ENCODE results near the gene IFI27L2. TPM values are rescaled to one million over a fixed set of nuclear protein-coding genes. Genes with fewer than 3 reads are reported as not detected.
"Not testable (repeated sequence)": the region's sequence is repeated elsewhere in the genome, so short reads cannot be mapped to it uniquely, and the experiment has no call there.

IFI27L2 gene
- total RNA-seq, 5 donors from 2014 or later (not counting 1 experiment from before 2014, with no cell fraction given), result 18.2 to 37.4 (median 27.7) TPM

GRCh38 chr14:94158239-94158883, 29.0 kb upstream of the IFI27L2 start:
- Histone ChIP-seq H3K27ac (ENCODE audit: low read length) (no peak overlapping the region), H3K9me3 (no peaks in the 10 kb centered on the region), H3K4me1 (ENCODE audit: control insufficient read depth in 1 of 2, extremely low read depth in 1 of 2, insufficient read depth in 2 of 2, low read length in 2 of 2) (peaks cover 6 to 20% of the 10 kb centered on the region in 2 experiments), H3K4me3 (ENCODE audit: control insufficient read depth in 1 of 2, extremely low read depth in 1 of 2, low read length in 1 of 2) (peak overlapping the region in 1 of 2 donors; percentile 8), H3K27me3 (replicated peaks in 1 of 2; ENCODE audit: control insufficient read depth in 2 of 2, extremely low read depth in 1 of 2, insufficient read depth in 2 of 2, low read length in 1 of 2) (peaks cover 0 to 4% of the 10 kb centered on the region in 2 experiments), H3K36me3 (ENCODE audit: control insufficient read depth in 2 of 2, extremely low read depth in 1 of 2, insufficient read depth in 1 of 2, low read length in 1 of 2) (no peaks in the 10 kb centered on the region)
- 42% methylated on average over 3 of the region's 10 CpGs for WGBS (ENCODE audit: insufficient coverage)
- Mint-ChIP-seq H3K36me3 (no peaks in the 10 kb centered on the region), H3K4me1 (peaks cover 56 to 59% (median 58%) of the 10 kb centered on the region in 3 donors), H3K27me3 (peaks cover 0 to 6% of the 10 kb centered on the region in 2 donors), H3K9me3 (no peaks in the 10 kb centered on the region), H3K4me3 (peak overlapping the region in 2 of 3 donors; percentile 41 to 50), H3K27ac (peak overlapping the region; percentile 49 to 83)
- ChIA-PET POLR2A (interaction anchor here (0.5 to 0.6 kb wide), 2 partner anchors 16 to 98 kb away, joined by 3 read pairs; no protein-coding TSS in a partner anchor), CTCF (interaction anchor here (0.6 to 2.0 kb wide), 5 partner anchors 22 to 131 kb away, joined by 3 to 7 read pairs (median 3); no protein-coding TSS in a partner anchor)
- ATAC-seq (replicated peaks in 1 of 4), result peak; percentile 74 to 90 (median 88)
- peak in 25 of 35 experiments; percentile 15 to 54 (median 34) for DNase-seq

GRCh38 chr14:94157197-94157596, 27.8 kb upstream of the IFI27L2 start:
- Histone ChIP-seq H3K4me3 (ENCODE audit: control insufficient read depth in 1 of 2, extremely low read depth in 1 of 2, low read length in 1 of 2) (no peak overlapping the region), H3K36me3 (ENCODE audit: control insufficient read depth in 2 of 2, extremely low read depth in 1 of 2, insufficient read depth in 1 of 2, low read length in 1 of 2) (no peaks in the 10 kb centered on the region), H3K4me1 (ENCODE audit: control insufficient read depth in 1 of 2, extremely low read depth in 1 of 2, insufficient read depth in 2 of 2, low read length in 2 of 2) (peaks cover 6 to 17% of the 10 kb centered on the region in 2 experiments), H3K9me3 (no peaks in the 10 kb centered on the region), H3K27ac (ENCODE audit: low read length) (no peak overlapping the region), H3K27me3 (replicated peaks in 1 of 2; ENCODE audit: control insufficient read depth in 2 of 2, extremely low read depth in 1 of 2, insufficient read depth in 2 of 2, low read length in 1 of 2) (peaks cover 0 to 7% of the 10 kb centered on the region in 2 experiments)
- ATAC-seq (replicated peaks in 1 of 4), result no peak
- Mint-ChIP-seq H3K27me3 (peaks cover 6 to 16% of the 10 kb centered on the region in 2 donors), H3K4me3 (no peak overlapping the region), H3K27ac (peak overlapping the region; percentile 60 to 72), H3K36me3 (no peaks in the 10 kb centered on the region), H3K9me3 (no peaks in the 10 kb centered on the region), H3K4me1 (peaks cover 48 to 49% (median 48%) of the 10 kb centered on the region in 3 donors)
- no peak for DNase-seq
- POLR2A ChIA-PET, result no interaction called here
- CTCF ChIA-PET, result interaction anchor here (1.1 to 2.0 kb wide), 2 partner anchors 25 to 28 kb away, joined by 3 to 7 read pairs; no protein-coding TSS in a partner anchor

DNA sequence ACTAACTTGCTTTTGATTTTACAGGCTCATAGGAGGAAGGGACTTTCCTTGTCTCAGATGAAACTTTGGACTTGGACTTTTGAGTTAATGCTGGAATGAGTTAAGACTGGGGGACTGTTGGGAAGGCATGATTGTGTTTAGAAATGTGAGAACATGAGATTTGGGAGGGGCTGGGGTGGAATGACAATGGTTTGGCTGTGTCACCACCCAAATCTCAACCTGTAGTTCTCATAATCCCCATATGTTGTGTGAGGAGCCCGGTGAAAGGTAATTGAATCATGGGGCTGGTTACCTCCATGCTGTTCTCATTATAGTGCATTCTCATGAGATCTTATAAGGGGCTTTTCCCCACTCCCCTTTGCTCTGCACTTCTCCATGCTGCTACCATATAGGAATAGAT, 26.7 kb upstream of the IFI27L2 start:
- H3K27ac Mint-ChIP-seq; ATAC-seq (replicated peaks in 1 of 4); H3K4me3 Mint-ChIP-seq; H3K9me3 Mint-ChIP-seq; CTCF ChIA-PET; H3K27ac ChIP-seq (ENCODE audit: low read length); H3K9me3 ChIP-seq; H3K4me3 ChIP-seq (ENCODE audit: control insufficient read depth in 1 of 2, extremely low read depth in 1 of 2, low read length in 1 of 2); POLR2A ChIA-PET; DNase-seq; H3K36me3 ChIP-seq (ENCODE audit: control insufficient read depth in 2 of 2, extremely low read depth in 1 of 2, insufficient read depth in 1 of 2, low read length in 1 of 2); H3K36me3 Mint-ChIP-seq: not testable (repeated sequence)
- no CpG with 5 or more reads among the region's 1 CpG for WGBS (ENCODE audit: insufficient coverage)
- Histone ChIP-seq H3K27me3 (replicated peaks in 1 of 2; ENCODE audit: control insufficient read depth in 2 of 2, extremely low read depth in 1 of 2, insufficient read depth in 2 of 2, low read length in 1 of 2) (peaks cover 0 to 15% of the 10 kb centered on the region in 2 experiments), H3K4me1 (ENCODE audit: control insufficient read depth in 1 of 2, extremely low read depth in 1 of 2, insufficient read depth in 2 of 2, low read length in 2 of 2) (peaks cover 6 to 14% of the 10 kb centered on the region in 2 experiments)
- Mint-ChIP-seq H3K27me3 (peaks cover 7 to 20% of the 10 kb centered on the region in 2 donors), H3K4me1 (peaks cover 38 to 39% (median 39%) of the 10 kb centered on the region in 3 donors)

DNA sequence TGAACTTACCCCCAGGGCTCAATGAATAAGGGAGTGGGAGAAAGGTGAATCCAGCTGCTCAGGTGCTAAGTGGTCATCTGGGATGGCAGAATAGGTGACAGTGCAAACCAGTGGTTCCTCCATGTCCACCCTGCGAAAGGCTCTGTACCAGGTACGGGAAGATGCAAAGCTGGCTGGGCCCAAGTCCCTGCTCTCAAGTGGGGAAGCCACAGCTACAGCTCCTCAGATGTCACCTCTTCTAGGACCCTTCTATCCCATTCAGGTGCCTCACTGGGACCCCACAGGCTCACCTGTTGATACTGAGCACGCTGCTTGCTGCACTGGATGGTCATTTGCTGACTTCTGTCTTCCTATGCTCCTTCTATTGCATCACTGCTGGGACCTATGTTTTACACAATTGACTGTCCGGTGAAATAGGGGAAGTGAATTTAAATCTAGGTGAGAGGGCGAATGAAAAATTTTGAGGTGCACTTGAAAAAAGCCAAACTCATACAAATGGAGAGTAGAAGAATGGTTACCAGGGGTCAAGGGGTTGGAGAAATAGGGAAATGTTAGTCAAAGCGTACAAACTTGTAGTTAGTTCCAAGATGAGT, 24.4 kb upstream of the IFI27L2 start:
- ATAC-seq (replicated peaks in 1 of 4) (no peak), DNase-seq (no peak)
- no peaks in the 10 kb centered on the region for H3K36me3 Mint-ChIP-seq
- H3K9me3 ChIP-seq, result no peaks in the 10 kb centered on the region
- H3K4me3 Mint-ChIP-seq, result no peak overlapping the region
- no peak overlapping the region for H3K4me3 ChIP-seq (ENCODE audit: control insufficient read depth in 1 of 2, extremely low read depth in 1 of 2, low read length in 1 of 2)
- H3K36me3 ChIP-seq (ENCODE audit: control insufficient read depth in 2 of 2, extremely low read depth in 1 of 2, insufficient read depth in 1 of 2, low read length in 1 of 2), result no peaks in the 10 kb centered on the region
- ChIA-PET CTCF (interaction anchor here in 1 of 2 donors (1.4 kb wide), 1 partner anchor 13 kb away, joined by 8 read pairs; no protein-coding TSS in a partner anchor), POLR2A (no interaction called here)
- no peak overlapping the region for H3K27ac ChIP-seq (ENCODE audit: low read length)
- H3K27me3 ChIP-seq (replicated peaks in 1 of 2; ENCODE audit: control insufficient read depth in 2 of 2, extremely low read depth in 1 of 2, insufficient read depth in 2 of 2, low read length in 1 of 2), result peaks cover 0 to 15% of the 10 kb centered on the region in 2 experiments
- peaks cover 6 to 12% of the 10 kb centered on the region in 2 experiments for H3K4me1 ChIP-seq (ENCODE audit: control insufficient read depth in 1 of 2, extremely low read depth in 1 of 2, insufficient read depth in 2 of 2, low read length in 2 of 2)
- WGBS (ENCODE audit: insufficient coverage), result no CpG with 5 or more reads among the region's 6 CpGs
- no peak overlapping the region for H3K27ac Mint-ChIP-seq
- H3K9me3 Mint-ChIP-seq, result no peaks in the 10 kb centered on the region
- H3K27me3 Mint-ChIP-seq, result peaks cover 9 to 23% of the 10 kb centered on the region in 2 donors
- H3K4me1 Mint-ChIP-seq, result peaks cover 18 to 19% (median 18%) of the 10 kb centered on the region in 3 donors

DNA sequence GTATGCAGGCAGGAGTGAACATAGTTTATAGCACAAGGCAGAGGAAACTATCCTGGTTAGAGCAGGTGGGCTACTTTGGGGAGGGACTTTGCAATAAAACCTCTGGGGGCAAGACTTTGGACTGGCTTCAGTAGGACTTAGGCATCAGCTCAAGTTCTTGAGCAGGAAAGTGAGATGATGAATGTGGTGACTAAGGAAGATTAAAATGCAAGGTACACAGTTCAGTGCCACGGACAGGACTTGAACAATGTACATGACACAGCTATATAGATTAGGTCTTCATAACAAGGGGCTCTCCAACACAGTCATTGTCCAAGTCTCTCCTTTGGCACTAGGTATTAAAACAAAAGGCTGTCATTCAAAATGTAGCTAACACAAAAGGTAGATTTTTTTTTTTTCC, 23.3 kb upstream of the IFI27L2 start:
- Mint-ChIP-seq H3K27ac (no peak overlapping the region), H3K27me3 (peaks cover 9 to 23% of the 10 kb centered on the region in 2 donors), H3K4me3 (no peak overlapping the region), H3K9me3 (no peaks in the 10 kb centered on the region), H3K4me1 (peaks cover 6 to 7% (median 6%) of the 10 kb centered on the region in 3 donors), H3K36me3 (no peaks in the 10 kb centered on the region)
- WGBS (ENCODE audit: insufficient coverage), result no CpG with 5 or more reads among the region's 1 CpG
- ChIA-PET CTCF (interaction anchor here in 1 of 2 donors (1.4 kb wide), 1 partner anchor 12 kb away, joined by 8 read pairs; no protein-coding TSS in a partner anchor), POLR2A (no interaction called here)
- peaks cover 0 to under 1% of the 10 kb centered on the region in 2 experiments for H3K4me1 ChIP-seq (ENCODE audit: control insufficient read depth in 1 of 2, extremely low read depth in 1 of 2, insufficient read depth in 2 of 2, low read length in 2 of 2)
- ATAC-seq (replicated peaks in 1 of 4) (no peak), DNase-seq (no peak)
- H3K36me3 ChIP-seq (ENCODE audit: control insufficient read depth in 2 of 2, extremely low read depth in 1 of 2, insufficient read depth in 1 of 2, low read length in 1 of 2), result no peaks in the 10 kb centered on the region
- no peak overlapping the region for H3K27ac ChIP-seq (ENCODE audit: low read length)
- no peak overlapping the region for H3K4me3 ChIP-seq (ENCODE audit: control insufficient read depth in 1 of 2, extremely low read depth in 1 of 2, low read length in 1 of 2)
- peaks cover 0 to 15% of the 10 kb centered on the region in 2 experiments for H3K27me3 ChIP-seq (replicated peaks in 1 of 2; ENCODE audit: control insufficient read depth in 2 of 2, extremely low read depth in 1 of 2, insufficient read depth in 2 of 2, low read length in 1 of 2)
- H3K9me3 ChIP-seq, result no peaks in the 10 kb centered on the region

DNA sequence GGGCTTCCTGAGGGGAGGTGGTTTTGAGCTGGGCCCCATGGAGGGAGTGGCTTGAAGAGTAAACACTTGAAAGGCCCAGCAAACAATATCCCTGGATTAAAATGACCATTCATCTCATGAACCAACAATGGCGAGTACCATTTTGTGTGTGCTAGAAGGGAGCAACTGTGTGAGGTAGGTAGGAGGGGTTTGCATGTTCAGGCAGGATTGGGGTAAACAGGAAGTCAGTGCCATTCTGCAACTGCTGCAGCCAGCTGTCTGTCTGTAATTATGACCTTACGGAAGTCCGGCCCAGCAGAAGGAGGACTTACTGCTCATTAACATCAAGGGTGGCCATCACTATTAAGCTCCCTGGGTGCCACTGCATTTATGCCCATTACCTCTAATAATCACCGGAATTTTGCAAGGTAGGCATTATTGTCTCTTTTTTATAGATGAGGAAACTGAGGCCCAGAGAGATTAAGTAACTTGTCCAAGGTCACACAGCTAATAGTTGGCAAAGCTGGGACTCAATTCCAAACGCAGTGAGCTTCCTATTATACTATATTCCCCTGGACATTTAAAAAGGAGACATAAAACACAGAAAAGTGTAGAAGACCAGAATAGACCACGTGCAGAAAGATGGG, 16.6 kb upstream of the IFI27L2 start:
- Mint-ChIP-seq H3K27me3 (peaks cover 1 to 2% of the 10 kb centered on the region in 2 donors), H3K27ac (peak overlapping the region in 1 of 2 donors; percentile 52), H3K9me3 (no peaks in the 10 kb centered on the region), H3K4me1 (peaks cover 8 to 21% (median 19%) of the 10 kb centered on the region in 3 donors), H3K36me3 (no peaks in the 10 kb centered on the region), H3K4me3 (no peak overlapping the region)
- H3K27me3 ChIP-seq (replicated peaks in 1 of 2; ENCODE audit: control insufficient read depth in 2 of 2, extremely low read depth in 1 of 2, insufficient read depth in 2 of 2, low read length in 1 of 2), result no peaks in the 10 kb centered on the region
- ATAC-seq (replicated peaks in 1 of 4) (peak in 2 of 4 experiments; percentile 56 to 60), DNase-seq (no peak)
- ChIA-PET CTCF (interaction anchor here (0.5 to 1.3 kb wide), 3 partner anchors 10 to 109 kb away, joined by 3 to 4 read pairs (median 3); no protein-coding TSS in a partner anchor), POLR2A (interaction anchor here in 1 of 2 donors (0.6 kb wide), 1 partner anchor 16 kb away, joined by 3 read pairs; no protein-coding TSS in a partner anchor)
- H3K27ac ChIP-seq (ENCODE audit: low read length), result no peak overlapping the region
- no peaks in the 10 kb centered on the region for H3K36me3 ChIP-seq (ENCODE audit: control insufficient read depth in 2 of 2, extremely low read depth in 1 of 2, insufficient read depth in 1 of 2, low read length in 1 of 2)
- WGBS (ENCODE audit: insufficient coverage), result 93% methylated on average over 2 of the region's 6 CpGs
- H3K4me1 ChIP-seq (ENCODE audit: control insufficient read depth in 1 of 2, extremely low read depth in 1 of 2, insufficient read depth in 2 of 2, low read length in 2 of 2), result peaks cover 0 to 5% of the 10 kb centered on the region in 2 experiments
- no peaks in the 10 kb centered on the region for H3K9me3 ChIP-seq
- H3K4me3 ChIP-seq (ENCODE audit: control insufficient read depth in 1 of 2, extremely low read depth in 1 of 2, low read length in 1 of 2), result no peak overlapping the region

Measured in T-cell (primary cell).